OCI-LY1 (cell line): Measurements from ENCODE around the gene ICE1.

ENCODE experiments used
- EZH2 ChIP-seq: fragments of 200-600 bp; sonication (generic), shearing (Covaris generic); IDR thresholded peaks from 2 replicates; pipeline ENCODE4 v1.8.0; 2017; ENCODE audit warnings: borderline replicate concordance, mixed run types, mild to moderate bottlenecking, antibody characterized with exemption, low read length, moderate library complexity, mixed read lengths
- TF ChIP-seq, protein P1 (sequence below): fragments of 200-600 bp; sonication (generic), shearing (Covaris generic); IDR thresholded peaks from 2 replicates; pipeline ENCODE4 v1.5.1; 2017; ENCODE audit warnings: mild to moderate bottlenecking, antibody characterized with exemption, low read length, moderate library complexity, mixed read lengths

DNA sequence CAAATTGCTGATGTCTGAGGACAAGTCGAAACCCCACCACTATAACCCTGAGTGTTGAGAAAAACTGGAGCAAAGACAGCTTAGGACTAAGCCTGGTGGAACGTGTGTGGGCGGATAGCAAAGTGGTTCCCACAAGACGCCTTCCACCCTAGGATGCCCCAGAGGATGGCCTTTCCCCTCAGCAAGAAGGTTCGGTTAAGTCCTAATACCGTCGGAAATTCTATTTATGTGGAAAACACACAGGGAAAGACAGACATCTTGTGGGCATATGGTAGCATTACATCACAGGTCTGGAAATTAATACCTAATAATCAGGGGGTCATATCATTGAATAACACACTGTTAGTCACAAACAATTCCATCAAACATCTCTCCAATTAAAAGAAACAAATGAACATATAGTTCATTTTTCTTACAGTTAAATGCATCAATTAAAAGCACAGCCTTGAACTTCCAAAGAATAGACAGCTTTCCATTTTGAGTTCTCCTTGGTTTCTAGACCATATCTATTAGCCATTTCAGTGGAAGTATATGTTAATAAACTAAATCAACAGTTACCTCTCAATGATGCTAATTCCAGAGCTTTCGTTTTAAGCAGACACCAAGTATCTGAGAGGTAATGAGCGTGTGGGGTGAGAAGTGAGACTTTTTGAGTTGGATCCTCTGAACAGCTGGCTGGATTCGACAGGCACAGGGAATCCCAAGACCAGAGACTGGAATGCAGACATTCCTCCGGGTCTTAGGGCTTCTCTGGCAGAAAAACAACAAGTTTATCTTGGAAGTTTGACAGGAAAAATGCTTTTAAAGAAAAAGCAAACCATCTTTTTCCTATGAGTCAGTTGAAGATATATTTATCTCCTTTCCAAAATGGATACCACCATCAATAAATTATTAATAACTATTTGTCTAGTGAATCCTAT is 2.9 kb upstream of the ICE1 start:
- TF ChIP-seq, protein P1, sequence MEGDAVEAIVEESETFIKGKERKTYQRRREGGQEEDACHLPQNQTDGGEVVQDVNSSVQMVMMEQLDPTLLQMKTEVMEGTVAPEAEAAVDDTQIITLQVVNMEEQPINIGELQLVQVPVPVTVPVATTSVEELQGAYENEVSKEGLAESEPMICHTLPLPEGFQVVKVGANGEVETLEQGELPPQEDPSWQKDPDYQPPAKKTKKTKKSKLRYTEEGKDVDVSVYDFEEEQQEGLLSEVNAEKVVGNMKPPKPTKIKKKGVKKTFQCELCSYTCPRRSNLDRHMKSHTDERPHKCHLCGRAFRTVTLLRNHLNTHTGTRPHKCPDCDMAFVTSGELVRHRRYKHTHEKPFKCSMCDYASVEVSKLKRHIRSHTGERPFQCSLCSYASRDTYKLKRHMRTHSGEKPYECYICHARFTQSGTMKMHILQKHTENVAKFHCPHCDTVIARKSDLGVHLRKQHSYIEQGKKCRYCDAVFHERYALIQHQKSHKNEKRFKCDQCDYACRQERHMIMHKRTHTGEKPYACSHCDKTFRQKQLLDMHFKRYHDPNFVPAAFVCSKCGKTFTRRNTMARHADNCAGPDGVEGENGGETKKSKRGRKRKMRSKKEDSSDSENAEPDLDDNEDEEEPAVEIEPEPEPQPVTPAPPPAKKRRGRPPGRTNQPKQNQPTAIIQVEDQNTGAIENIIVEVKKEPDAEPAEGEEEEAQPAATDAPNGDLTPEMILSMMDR: peak; percentile 63
- TF ChIP-seq EZH2: no peak
